Body of pancreas (tissue), 4 donors: Measurements from ENCODE around the gene RAP1GDS1. TPM values are rescaled to one million over a fixed set of nuclear protein-coding genes. Genes with fewer than 3 reads are reported as not detected.
"Not testable (repeated sequence)": the region's sequence is repeated elsewhere in the genome, so short reads cannot be mapped to it uniquely, and the experiment has no call there.

Source experiments
- ATAC-seq: fragments of 150-250 bp; one replicate; pipeline ENCODE4 v1.9.1; 2016
- DNase-seq, 4 donors: peaks; one replicate each; pipeline ENCODE4 v3.0.0-alpha.2; 2019
- H3K27ac ChIP-seq, 4 donors: fragments of 200-600 bp; sonication (generic); 1 replicate in 3 of 4; 2 replicates in 1 of 4; pipeline versions ENCODE4 v1.5.1 to v1.6.1; 2016 to 2019; ENCODE audit warnings: mild to moderate bottlenecking in 1 of 4, mixed read lengths in 1 of 4, moderate library complexity in 1 of 4
- H3K27me3 ChIP-seq, 2 donors: fragments of 200-600 bp; sonication (generic); one replicate each; pipeline ENCODE4 v1.6.0; 2016; ENCODE audit warnings: mild to moderate bottlenecking in 1 of 2
- H3K36me3 ChIP-seq, 2 donors: fragments of 200-600 bp; sonication (generic); replicated peaks in 1 of 2; 2 replicates each; pipeline ENCODE4 v1.5.1; 2016; ENCODE audit warnings: low read depth in 2 of 2; ENCODE audit not compliant: insufficient read depth in 1 of 2
- H3K4me1 ChIP-seq: fragments of 200-600 bp; sonication (generic); one replicate; pipeline ENCODE4 v1.6.0; 2016
- H3K4me3 ChIP-seq, 2 donors: fragments of 200-600 bp; sonication (generic); 1 replicate in 1 of 2; 2 replicates in 1 of 2; pipeline ENCODE4 v1.5.1; 2016 to 2019
- H3K9me3 ChIP-seq, 3 donors: fragments of 200-600 bp; sonication (generic); 1 replicate in 2 of 3; 2 replicates in 1 of 3; pipeline ENCODE4 v1.5.1; 2016
- CTCF ChIP-seq, 7 experiments: fragments of 450-650 bp in 4 of 7; fragments of 200-600 bp in 3 of 7; sonication (generic) in 3 of 7; IDR thresholded peaks; one replicate each; pipeline ENCODE4 v1.5.1; 2016 to 2019; ENCODE audit warnings: antibody characterized with exemption in 7 of 7
- POLR2A ChIP-seq, 3 donors: fragments of 450-650 bp; IDR thresholded peaks; one replicate each; pipeline ENCODE4 v1.6.1; 2016; ENCODE audit warnings: antibody characterized with exemption in 3 of 3, mild to moderate bottlenecking in 2 of 3
- WGBS, 2 donors: methylation state at CpG; one replicate each; pipeline ENCODE4 v1.1.5; 2017; 5-methylcytosine and 5-hydroxymethylcytosine counted together
- intact Hi-C: fragments of 100-400 bp; cut with DNase I; formaldehyde crosslinking; loops from one replicate; pipeline ENCODE4 v1.15.1; 2023
- total RNA-seq, 2 donors: library from RNA; depleted of rRNA; stranded (reverse); fragments of >200 nt; gene quantifications; one replicate each; pipeline ENCODE4 v1.1.0, GENCODE V29; 2016

Gene RAP1GDS1
- total RNA-seq, 2 donors from 2014 or later = 13.2 to 41.2 TPM

- Histone ChIP-seq H3K4me1 (no peaks in the 10 kb centered on the region), H3K4me3 (no peak overlapping the region), H3K27me3 (no peaks in the 10 kb centered on the region), H3K9me3 (no peaks in the 10 kb centered on the region), H3K27ac (no peak overlapping the region), H3K36me3 (no peaks in the 10 kb centered on the region)
- 90 to 97% methylated on average over 2 of the region's 2 CpGs for WGBS, 2 donors
- ATAC-seq = no peak
- TF ChIP-seq POLR2A (IDR thresholded peaks at IDR 0.05) (no peak), CTCF (IDR thresholded peaks at IDR 0.05) (no peak)
- DNase-seq = no peak
- intact Hi-C loops = no loop called here
Measured at GRCh38 chr4:98411731-98412130, 150.5 kb downstream of the RAP1GDS1 start.

GRCh38 chr4:98416844-98417243, 155.7 kb downstream of the RAP1GDS1 start:
- Histone ChIP-seq H3K27ac (no peak overlapping the region), H3K4me1 (no peaks in the 10 kb centered on the region), H3K9me3 (no peaks in the 10 kb centered on the region), H3K27me3 (no peaks in the 10 kb centered on the region), H3K4me3 (no peak overlapping the region), H3K36me3 (peaks cover 0 to 5% of the 10 kb centered on the region in 2 donors)
- ATAC-seq (no peak), DNase-seq (no peak)
- intact Hi-C loops = no loop called here
- TF ChIP-seq POLR2A (IDR thresholded peaks at IDR 0.05) (no peak), CTCF (IDR thresholded peaks at IDR 0.05) (no peak)

GRCh38 chr4:98420151-98420550, 159.0 kb downstream of the RAP1GDS1 start:
- H3K9me3 ChIP-seq, H3K27me3 ChIP-seq, H3K27ac ChIP-seq, H3K4me1 ChIP-seq, ATAC-seq, DNase-seq, intact Hi-C loops, H3K36me3 ChIP-seq, H3K4me3 ChIP-seq: not testable (repeated sequence)
- WGBS, 2 donors = 94 to 97% methylated on average over 3 of the region's 3 CpGs

- 95% methylated on average over 5 of the region's 5 CpGs for WGBS, 2 donors
- no peaks in the 10 kb centered on the region for H3K27me3 ChIP-seq
- peaks cover 0 to 5% of the 10 kb centered on the region in 2 donors for H3K36me3 ChIP-seq
- no peak overlapping the region for H3K27ac ChIP-seq
- H3K4me3 ChIP-seq = no peak overlapping the region
- no peaks in the 10 kb centered on the region for H3K4me1 ChIP-seq
- intact Hi-C loops = no loop called here
- DNase-seq (no peak), ATAC-seq (no peak)
- no peaks in the 10 kb centered on the region for H3K9me3 ChIP-seq
- TF ChIP-seq CTCF (IDR thresholded peaks at IDR 0.05) (no peak), POLR2A (IDR thresholded peaks at IDR 0.05) (no peak)
Measured at GRCh38 chr4:98421111-98421510, 159.9 kb downstream of the RAP1GDS1 start.

- no peak overlapping the region for H3K27ac ChIP-seq
- peaks cover 0 to 5% of the 10 kb centered on the region in 2 donors for H3K36me3 ChIP-seq
- H3K4me1 ChIP-seq = no peaks in the 10 kb centered on the region
- no peak overlapping the region for H3K4me3 ChIP-seq
- H3K27me3 ChIP-seq = no peaks in the 10 kb centered on the region
- TF ChIP-seq CTCF (IDR thresholded peaks at IDR 0.05) (no peak), POLR2A (IDR thresholded peaks at IDR 0.05) (no peak)
- ATAC-seq (no peak), DNase-seq (no peak)
- H3K9me3 ChIP-seq = no peaks in the 10 kb centered on the region
- 94 to 95% methylated on average over 4 of the region's 4 CpGs for WGBS, 2 donors
- intact Hi-C loops = no loop called here
Measured at GRCh38 chr4:98423009-98423408, 161.8 kb downstream of the RAP1GDS1 start.
